ENCODE data around the gene ZNRF3. TPM values are rescaled to one million over a fixed set of nuclear protein-coding genes. Genes with fewer than 3 reads are reported as not detected.

The ZNRF3 gene
- total RNA-seq, 1 donor from 2014 or later, result 4.1 TPM

DNA sequence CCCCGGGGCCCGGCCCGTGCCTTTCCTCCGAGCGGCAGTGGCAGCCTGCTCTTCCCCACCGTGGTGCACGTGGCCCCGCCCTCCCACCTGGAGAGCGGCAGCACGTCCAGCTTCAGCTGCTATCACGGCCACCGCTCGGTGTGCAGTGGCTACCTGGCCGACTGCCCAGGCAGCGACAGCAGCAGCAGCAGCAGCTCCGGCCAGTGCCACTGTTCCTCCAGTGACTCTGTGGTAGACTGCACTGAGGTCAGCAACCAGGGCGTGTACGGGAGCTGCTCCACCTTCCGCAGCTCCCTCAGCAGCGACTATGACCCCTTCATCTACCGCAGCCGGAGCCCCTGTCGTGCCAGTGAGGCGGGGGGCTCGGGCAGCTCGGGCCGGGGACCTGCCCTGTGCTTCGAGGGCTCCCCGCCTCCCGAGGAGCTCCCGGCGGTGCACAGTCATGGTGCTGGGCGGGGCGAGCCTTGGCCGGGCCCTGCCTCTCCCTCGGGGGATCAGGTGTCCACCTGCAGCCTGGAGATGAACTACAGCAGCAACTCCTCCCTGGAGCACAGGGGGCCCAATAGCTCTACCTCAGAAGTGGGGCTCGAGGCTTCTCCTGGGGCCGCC lies 166.4 kb downstream of the ZNRF3 start:
- peaks cover 4% of the 10 kb centered on the region for H3K27me3 Mint-ChIP-seq (ENCODE audit: insufficient read depth, low read depth)
- H2AFZ ChIP-seq (replicated peaks), result no peak overlapping the region
- H3K36me3 ChIP-seq, result no peaks in the 10 kb centered on the region
- peaks cover 10% of the 10 kb centered on the region for H4K20me1 ChIP-seq (ENCODE audit: low read depth)
- H3K4me3 Mint-ChIP-seq, result no peak overlapping the region
- no peaks in the 10 kb centered on the region for H3K9me3 Mint-ChIP-seq
- no peak overlapping the region for H3K27ac Mint-ChIP-seq
- no peaks in the 10 kb centered on the region for H3K9me3 ChIP-seq (ENCODE audit: low read depth)
- peaks cover 24% of the 10 kb centered on the region for H3K4me1 Mint-ChIP-seq
- no peak overlapping the region for H3K27ac ChIP-seq
- H3K4me2 ChIP-seq, result no peak overlapping the region
- H3K27me3 ChIP-seq, result no peaks in the 10 kb centered on the region
- H3K79me2 ChIP-seq (ENCODE audit: low read depth), result no peaks in the 10 kb centered on the region
- no peak overlapping the region for H3K4me3 ChIP-seq
- TF ChIP-seq EZH2 (IDR thresholded peaks at IDR 0.05) (no peak), EZH2phosphoT487 (IDR thresholded peaks at IDR 0.05) (no peak)
- TF ChIP-seq, protein P1, sequence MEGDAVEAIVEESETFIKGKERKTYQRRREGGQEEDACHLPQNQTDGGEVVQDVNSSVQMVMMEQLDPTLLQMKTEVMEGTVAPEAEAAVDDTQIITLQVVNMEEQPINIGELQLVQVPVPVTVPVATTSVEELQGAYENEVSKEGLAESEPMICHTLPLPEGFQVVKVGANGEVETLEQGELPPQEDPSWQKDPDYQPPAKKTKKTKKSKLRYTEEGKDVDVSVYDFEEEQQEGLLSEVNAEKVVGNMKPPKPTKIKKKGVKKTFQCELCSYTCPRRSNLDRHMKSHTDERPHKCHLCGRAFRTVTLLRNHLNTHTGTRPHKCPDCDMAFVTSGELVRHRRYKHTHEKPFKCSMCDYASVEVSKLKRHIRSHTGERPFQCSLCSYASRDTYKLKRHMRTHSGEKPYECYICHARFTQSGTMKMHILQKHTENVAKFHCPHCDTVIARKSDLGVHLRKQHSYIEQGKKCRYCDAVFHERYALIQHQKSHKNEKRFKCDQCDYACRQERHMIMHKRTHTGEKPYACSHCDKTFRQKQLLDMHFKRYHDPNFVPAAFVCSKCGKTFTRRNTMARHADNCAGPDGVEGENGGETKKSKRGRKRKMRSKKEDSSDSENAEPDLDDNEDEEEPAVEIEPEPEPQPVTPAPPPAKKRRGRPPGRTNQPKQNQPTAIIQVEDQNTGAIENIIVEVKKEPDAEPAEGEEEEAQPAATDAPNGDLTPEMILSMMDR (IDR thresholded peaks at IDR 0.05), result no peak
- H3K9ac ChIP-seq, result no peak overlapping the region
- DNase-seq (ENCODE audit: low spot score), result no peak
- peaks cover 4% of the 10 kb centered on the region for H3K4me1 ChIP-seq
- H3F3A ChIP-seq (ENCODE audit: low read depth), result peaks cover 1% of the 10 kb centered on the region
- peaks cover 39% of the 10 kb centered on the region for H3K36me3 Mint-ChIP-seq

DNA sequence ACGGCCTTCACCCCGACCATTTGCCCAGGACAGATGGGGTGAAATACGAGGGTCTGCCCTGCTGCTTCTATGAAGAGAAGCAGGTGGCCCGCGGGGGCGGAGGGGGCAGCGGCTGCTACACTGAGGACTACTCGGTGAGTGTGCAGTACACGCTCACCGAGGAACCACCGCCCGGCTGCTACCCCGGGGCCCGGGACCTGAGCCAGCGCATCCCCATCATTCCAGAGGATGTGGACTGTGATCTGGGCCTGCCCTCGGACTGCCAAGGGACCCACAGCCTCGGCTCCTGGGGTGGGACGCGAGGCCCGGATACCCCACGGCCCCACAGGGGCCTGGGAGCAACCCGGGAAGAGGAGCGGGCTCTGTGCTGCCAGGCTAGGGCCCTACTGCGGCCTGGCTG lies 167.1 kb downstream of the ZNRF3 start:
- Mint-ChIP-seq H3K4me3 (no peak overlapping the region), H3K27ac (no peak overlapping the region), H3K9me3 (no peaks in the 10 kb centered on the region), H3K36me3 (peaks cover 40% of the 10 kb centered on the region), H3K27me3 (ENCODE audit: insufficient read depth, low read depth) (peaks cover 4% of the 10 kb centered on the region), H3K4me1 (peaks cover 31% of the 10 kb centered on the region)
- Histone ChIP-seq H2AFZ (replicated peaks) (no peak overlapping the region), H3K36me3 (no peaks in the 10 kb centered on the region), H3F3A (ENCODE audit: low read depth) (peaks cover 5% of the 10 kb centered on the region), H3K4me2 (no peak overlapping the region), H3K4me3 (no peak overlapping the region), H3K79me2 (ENCODE audit: low read depth) (no peaks in the 10 kb centered on the region), H3K27me3 (no peaks in the 10 kb centered on the region), H4K20me1 (ENCODE audit: low read depth) (peaks cover 17% of the 10 kb centered on the region), H3K27ac (no peak overlapping the region), H3K9me3 (ENCODE audit: low read depth) (no peaks in the 10 kb centered on the region), H3K9ac (no peak overlapping the region), H3K4me1 (peaks cover 11% of the 10 kb centered on the region)
- DNase-seq (ENCODE audit: low spot score), result no peak
- TF ChIP-seq EZH2phosphoT487 (IDR thresholded peaks at IDR 0.05), result no peak
- TF ChIP-seq, protein P1 (IDR thresholded peaks at IDR 0.05), result no peak
- no peak for TF ChIP-seq EZH2 (IDR thresholded peaks at IDR 0.05)

DNA sequence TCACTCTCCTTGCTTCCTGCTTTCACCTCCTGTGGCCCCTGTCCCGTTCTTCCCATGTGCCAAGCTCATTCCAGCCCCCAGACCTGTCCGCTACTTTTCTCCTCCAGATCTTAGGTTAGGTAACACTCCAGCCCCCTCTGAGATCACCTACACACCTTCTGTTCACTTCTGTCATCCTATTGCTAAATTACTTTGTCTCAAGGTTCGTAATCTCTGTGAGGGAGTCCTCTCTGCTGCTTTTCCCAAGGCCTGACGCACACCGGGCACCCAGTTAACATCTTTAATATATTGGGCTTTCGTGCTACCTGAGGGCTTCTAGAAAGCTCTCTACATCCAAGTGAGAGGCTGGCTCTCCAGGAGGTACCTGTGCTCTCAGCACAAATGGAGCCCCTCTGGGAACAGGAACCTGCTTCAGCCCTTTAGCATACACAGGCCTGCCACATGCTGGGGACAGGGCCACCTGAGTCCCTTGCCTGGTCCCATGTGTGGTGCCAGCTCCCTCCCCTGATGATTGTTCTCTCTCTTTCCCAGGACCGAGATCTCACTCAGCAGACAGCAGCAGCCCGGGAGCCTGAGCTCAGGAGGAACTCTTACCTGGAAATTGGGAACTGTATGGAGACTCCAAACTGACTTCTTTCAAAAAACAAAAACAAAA lies 169.8 kb downstream of the ZNRF3 start:
- Mint-ChIP-seq H3K9me3 (no peaks in the 10 kb centered on the region), H3K27ac (no peak overlapping the region), H3K4me1 (peaks cover 45% of the 10 kb centered on the region), H3K27me3 (ENCODE audit: insufficient read depth, low read depth) (peaks cover 4% of the 10 kb centered on the region), H3K4me3 (no peak overlapping the region), H3K36me3 (peaks cover 32% of the 10 kb centered on the region)
- peak overlapping the region; percentile 15 for H3K27ac ChIP-seq
- no peak overlapping the region for H3K4me3 ChIP-seq
- H3K27me3 ChIP-seq, result no peaks in the 10 kb centered on the region
- H3K9me3 ChIP-seq (ENCODE audit: low read depth), result no peaks in the 10 kb centered on the region
- DNase-seq (ENCODE audit: low spot score), result no peak
- no peaks in the 10 kb centered on the region for H3K79me2 ChIP-seq (ENCODE audit: low read depth)
- TF ChIP-seq EZH2phosphoT487 (IDR thresholded peaks at IDR 0.05) (no peak), EZH2 (IDR thresholded peaks at IDR 0.05) (no peak)
- TF ChIP-seq, protein P1 (IDR thresholded peaks at IDR 0.05), result no peak
- H3K4me1 ChIP-seq, result peaks cover 21% of the 10 kb centered on the region
- H3K9ac ChIP-seq, result no peak overlapping the region
- no peak overlapping the region for H3K4me2 ChIP-seq
- peaks cover 5% of the 10 kb centered on the region for H3F3A ChIP-seq (ENCODE audit: low read depth)
- no peak overlapping the region for H2AFZ ChIP-seq (replicated peaks)
- peaks cover 20% of the 10 kb centered on the region for H4K20me1 ChIP-seq (ENCODE audit: low read depth)
- no peaks in the 10 kb centered on the region for H3K36me3 ChIP-seq
